CD4-positive, alpha-beta T cell treated with Interleukin-15 for 1 hour (primary cell): Measurements from ENCODE around the gene ACAP1.
"Not testable (repeated sequence)": the region's sequence is repeated elsewhere in the genome, so short reads cannot be mapped to it uniquely, and the experiment has no call there.

ENCODE experiments used
- DNase-seq: peaks from one replicate; pipeline ENCODE4 v3.0.0-alpha.2; 2020

Gene ACAP1

GRCh38 chr17:7355573-7355972 lies 19.2 kb downstream of the ACAP1 start:
- no peak for DNase-seq

DNA sequence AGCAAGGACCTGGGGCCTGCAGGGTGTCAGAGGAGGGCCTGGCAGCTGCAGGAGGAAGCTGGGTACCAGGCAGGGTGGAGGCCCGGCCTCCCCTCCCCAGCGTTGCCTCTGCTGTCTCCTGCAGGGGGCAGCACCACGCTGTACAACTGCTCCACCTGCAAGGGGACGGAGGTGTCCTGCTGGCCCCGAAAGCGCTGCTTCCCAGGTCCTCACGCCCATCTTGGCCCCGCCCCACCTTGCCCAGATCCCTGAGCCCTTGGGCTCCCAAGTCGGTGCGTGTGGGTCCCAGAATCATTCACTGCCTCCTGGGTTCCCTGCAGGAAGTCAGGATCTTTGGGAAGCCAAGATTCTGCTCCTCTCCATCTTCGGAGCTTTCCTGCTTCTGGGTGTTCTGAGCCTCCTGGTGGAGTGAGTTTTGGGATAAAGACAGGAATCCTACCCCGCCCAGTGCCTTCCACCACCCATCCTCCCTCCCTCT lies 19.8 kb downstream of the ACAP1 start:
- DNase-seq: peak; percentile 85

GRCh38 chr17:7356756-7357155 lies 20.4 kb downstream of the ACAP1 start:
- no peak for DNase-seq

DNA sequence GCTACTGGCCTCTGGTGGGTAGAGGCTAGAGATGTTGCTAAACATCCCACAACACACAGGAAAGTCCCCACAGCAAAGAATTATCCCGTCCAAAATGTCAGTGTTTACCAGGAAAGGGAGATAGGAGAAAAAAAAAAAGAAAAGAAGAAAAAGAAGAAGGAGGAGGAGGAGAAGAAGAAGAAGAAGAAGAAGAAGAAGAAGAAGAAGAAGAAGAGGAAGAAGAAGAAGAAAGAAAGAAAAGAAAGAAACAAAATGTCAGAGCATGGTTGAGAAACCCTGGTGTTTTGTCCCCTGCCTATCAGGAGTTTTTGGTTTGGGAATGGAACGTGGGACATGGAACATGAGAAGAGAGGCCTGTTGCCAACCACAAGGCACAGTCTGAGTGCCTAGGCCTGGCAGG lies 21.1 kb downstream of the ACAP1 start:
- DNase-seq: no peak

- DNase-seq: no peak
Observed at GRCh38 chr17:7361906-7362305, 25.6 kb downstream of the ACAP1 start.

DNA sequence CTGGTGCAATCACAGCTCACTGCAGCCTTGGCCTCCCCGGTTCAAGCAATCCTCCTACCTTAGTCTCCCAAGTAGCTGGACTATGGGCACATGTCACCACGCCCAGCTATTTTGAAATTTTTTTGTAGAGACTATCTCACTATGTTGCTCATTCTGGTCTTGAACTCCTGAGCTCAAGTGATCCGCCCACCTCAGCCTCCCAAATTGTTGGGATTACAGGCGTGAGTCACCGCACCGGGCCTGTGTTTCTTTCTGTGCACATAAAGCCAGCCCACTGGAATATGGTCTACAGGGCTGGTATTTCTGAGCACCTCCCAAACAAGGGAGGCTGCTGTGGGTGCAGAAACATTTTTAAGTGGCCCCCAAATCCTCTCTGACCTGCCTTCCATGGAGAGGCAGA lies 27.0 kb downstream of the ACAP1 start:
- no peak for DNase-seq

DNA sequence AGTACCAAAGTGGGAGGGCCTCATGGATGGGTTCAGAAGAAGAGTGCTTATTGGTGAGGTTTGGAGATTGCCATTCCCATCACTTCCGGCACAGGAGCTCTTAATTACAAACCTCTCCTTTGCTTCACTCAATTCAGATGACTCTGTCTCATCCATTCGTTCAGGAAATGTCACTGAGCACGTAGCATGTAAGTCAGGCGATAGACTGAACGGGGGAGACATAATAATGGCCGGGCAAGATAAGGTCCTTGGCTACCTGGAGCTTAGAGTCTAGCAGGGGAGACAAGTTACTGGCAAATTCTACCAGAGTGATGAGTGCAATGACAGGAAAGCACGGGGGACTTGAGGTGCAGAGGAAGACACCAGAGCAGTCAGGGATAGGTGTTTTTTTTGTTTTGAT lies 29.6 kb downstream of the ACAP1 start:
- DNase-seq: not testable (repeated sequence)

DNA sequence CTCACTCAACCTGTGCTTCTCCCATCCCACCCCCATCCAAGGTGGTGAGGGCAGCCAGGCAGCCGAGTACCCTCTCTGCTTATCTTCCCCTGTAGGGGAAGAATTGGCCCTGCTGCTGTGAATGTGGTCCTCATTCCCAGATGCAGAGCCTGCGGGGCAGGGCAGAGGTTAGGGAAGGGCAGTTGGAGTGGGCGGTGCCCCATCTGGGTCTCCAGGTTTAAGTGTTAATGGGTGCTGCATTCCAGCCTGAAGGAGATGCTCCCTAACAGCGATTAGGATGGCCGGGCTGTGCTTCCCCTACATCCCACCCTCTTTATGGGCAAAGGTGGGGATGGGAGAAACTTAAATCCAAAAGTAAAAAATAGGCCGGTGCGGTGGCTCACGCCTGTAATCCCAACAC lies 30.8 kb downstream of the ACAP1 start:
- DNase-seq: no peak

GRCh38 chr17:7367918-7368598 lies 31.7 kb downstream of the ACAP1 start:
- DNase-seq: no peak

DNA sequence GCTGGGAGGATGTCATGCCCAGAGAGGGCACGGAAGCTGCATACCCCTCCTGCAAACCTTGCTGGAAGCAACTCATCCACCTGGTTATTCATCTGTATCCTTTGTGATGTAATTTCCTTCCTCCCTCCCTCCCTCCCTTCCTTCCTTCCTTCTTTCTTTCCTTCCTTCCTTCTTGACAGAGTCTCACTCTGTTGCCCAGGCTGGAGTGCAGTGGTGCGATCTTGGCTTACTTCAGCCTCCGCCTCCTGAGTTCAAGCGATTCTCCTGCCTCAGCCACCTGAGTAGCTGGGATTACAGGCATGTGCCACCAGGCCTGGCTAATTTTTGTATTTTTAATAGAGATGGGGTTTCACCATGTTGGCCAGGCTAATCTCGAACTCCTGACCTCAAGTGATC lies 32.3 kb downstream of the ACAP1 start:
- DNase-seq: not testable (repeated sequence)

GRCh38 chr17:7369825-7370224 lies 33.5 kb downstream of the ACAP1 start:
- no peak for DNase-seq

- DNase-seq: no peak
Observed at GRCh38 chr17:7370853-7371252, 34.5 kb downstream of the ACAP1 start.

DNA sequence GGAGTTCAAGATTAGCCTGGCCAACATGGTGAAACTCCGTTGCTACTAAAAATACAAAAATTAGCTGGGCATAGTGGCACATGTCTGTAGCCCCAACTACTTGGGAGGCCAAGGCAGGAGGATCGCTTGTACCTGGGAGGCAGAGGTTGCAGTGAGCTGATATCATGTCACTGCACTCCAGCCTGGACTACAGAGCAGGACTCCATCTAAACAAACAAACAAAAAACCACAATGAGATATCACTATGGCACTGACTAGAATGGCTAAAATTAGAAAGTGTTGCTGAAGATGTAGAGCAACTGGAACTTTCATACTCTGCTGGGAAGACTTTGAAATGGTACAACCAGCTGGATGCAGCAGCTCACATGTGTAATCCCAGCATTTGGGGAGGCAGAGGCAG lies 38.0 kb downstream of the ACAP1 start:
- DNase-seq: no peak

GRCh38 chr17:7379134-7379533 lies 42.8 kb downstream of the ACAP1 start:
- no peak for DNase-seq

- no peak for DNase-seq
Observed at GRCh38 chr17:7380321-7380720, 44.0 kb downstream of the ACAP1 start.

DNA sequence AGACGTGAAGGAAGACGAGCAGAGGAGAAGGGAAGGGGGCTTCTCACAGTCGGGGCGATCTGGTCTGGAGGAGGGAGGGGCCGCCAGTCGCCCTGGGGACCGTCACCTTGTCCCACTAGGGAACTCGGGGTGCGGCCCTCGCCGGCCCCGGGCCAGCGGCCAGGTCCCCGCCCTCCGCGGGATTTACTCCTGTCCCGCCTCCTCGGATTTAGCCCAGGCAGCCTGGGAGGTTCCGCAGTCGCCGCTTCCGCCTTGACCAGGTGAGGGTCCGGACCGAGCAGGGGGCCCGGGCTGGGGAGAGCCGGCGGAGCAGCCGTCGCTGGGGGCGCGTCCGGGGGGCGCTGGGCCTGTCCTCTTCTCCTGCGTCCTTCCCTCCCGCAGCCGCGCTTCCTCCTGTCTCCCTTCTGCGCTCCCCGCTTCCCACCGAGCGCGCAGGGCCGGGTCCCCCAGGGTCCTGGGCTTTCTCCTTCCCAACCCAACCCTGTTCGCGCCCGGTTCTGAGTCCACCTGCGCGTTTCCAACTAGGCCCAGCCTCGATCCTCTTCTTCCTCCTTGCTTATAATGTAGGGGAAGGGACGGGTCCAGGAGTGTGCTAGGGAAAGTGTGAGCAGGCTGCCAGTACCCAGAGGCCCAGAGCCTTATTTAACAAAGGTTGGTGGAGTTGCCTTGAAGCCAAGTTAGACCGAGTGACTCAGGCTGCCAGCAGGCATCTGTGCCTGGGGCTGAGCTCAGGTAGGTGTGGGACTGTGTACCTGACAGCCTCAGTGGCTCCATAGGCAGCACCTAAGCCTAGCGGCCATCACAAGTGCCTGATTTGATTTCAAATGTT lies 44.7 kb downstream of the ACAP1 start, which contains the start of gene TNK1:
TNK1 (plus strand) TSS at position 235 of the 829 bp plus-strand sequence. CDS start 1,838 bp downstream, outside the sequence.
- DNase-seq: no peak

DNA sequence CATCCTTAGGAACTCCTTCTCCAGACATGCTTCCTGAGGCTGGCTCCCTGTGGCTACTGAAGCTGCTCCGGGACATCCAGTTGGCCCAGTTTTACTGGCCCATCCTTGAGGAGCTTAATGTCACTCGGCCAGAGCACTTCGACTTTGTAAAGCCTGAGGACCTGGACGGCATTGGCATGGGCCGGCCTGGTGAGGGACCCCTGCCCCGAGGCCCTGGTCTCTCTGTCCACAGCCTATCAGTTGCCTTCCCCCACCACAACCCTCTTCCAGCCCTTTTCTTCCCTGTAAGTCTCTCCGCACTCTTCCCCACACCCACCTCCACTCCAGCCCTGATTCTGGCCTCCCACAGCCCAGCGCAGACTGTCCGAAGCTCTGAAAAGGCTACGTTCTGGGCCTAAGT lies 46.6 kb downstream of the ACAP1 start:
- no peak for DNase-seq

- DNase-seq: no peak
Observed at GRCh38 chr17:7383371-7383741, 47.0 kb downstream of the ACAP1 start.

DNA sequence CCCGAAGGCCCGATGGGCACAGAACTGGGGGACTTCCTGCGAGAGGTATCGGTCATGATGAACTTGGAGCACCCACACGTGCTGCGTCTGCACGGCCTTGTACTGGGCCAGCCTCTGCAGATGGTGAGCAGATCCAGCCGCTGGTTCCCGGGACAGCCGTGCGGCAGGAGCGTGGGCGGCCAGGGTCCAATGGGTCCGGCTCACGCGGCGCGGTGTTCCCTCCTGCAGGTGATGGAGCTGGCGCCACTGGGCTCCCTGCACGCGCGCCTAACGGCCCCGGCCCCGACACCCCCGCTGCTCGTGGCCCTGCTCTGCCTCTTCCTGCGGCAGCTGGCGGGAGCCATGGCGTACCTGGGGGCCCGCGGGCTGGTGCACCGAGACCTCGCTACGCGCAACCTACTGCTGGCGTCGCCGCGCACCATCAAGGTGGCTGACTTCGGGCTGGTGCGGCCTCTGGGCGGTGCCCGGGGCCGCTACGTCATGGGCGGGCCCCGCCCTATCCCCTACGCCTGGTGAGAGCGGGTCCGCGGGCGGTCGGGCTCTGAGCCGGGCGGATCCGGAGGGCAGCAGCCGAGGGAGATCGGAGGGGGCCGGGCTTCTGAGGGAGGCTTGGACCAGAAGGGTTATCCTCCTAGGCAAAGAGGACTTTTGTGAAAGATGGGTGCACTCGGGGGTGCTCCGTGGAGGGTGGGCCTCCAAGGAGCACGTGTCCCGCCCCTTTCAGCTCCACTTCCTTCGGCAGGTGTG lies 47.6 kb downstream of the ACAP1 start:
- peak; percentile 81 for DNase-seq

DNA sequence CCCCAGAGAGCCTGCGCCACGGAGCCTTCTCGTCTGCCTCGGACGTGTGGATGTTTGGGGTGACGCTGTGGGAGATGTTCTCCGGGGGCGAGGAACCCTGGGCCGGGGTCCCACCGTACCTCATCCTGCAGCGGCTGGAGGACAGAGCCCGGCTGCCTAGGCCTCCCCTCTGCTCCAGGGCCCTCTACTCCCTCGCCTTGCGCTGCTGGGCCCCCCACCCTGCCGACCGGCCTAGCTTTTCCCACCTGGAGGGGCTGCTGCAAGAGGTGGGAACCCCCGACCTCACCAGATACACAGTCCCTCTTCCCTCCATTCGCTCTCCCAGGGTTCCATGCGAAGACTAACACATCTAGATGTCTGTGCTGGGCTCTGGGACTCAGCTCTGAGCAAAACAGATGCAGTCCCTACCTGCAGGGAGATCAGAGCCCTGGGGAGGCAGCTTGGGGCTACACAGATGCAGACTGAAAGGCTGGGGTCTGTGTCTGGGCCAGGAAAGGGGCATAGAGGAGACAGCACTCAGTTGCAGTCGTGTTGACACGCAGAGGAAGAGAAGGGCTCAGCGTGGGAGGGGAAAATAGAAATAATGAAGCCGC lies 48.3 kb downstream of the ACAP1 start:
- DNase-seq: no peak

GRCh38 chr17:7388856-7389255 lies 52.5 kb downstream of the ACAP1 start:
- DNase-seq: no peak

DNA sequence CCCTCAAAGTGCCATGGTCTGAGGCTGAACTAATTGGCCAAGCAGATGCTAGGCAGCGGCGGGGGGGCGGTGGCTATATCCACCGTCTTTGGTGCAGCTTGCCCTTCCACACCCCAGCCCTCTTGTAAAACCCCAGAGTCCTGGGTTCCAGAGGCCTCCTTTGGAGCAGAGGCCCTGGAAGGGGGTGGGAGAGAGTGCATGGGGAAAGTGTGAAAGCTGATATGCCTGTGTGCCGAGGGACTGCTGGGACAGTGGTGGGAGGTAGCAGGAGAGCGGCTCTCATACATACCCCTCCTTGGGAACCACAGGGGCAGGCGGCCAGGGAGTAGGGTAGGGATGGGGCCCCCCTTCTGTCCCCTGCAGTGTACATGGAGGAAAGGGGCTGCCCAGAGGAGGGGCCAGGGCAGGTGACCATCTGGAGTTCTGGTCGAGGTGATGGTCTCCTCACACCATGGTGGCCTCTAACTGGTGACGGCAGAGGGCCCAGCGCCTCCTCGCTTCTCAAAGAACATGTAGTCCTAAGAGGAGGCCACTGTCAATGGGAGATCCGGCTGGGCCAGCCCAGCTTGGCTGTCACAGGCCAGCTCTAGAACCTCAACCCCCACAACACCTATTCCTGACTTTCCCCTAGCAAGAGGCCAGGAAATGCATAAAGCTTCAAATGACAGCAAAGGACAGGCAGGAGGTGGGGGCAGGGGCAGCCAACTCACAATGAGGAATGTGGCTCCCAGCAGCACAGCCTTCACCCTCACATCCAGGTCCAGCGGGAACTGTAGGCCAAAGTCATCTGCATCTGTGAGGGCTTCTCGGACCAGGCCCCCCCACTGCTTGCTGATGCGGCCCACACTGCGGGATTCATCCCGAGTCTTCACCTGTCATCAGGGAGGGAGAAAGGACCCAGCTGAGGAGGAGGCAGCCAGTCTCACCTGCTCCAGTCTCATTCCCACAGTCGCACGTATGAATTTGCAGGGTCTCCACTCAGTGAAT lies 53.9 kb downstream of the ACAP1 start:
- DNase-seq: no peak
